DMS53 (cell line): ENCODE data around the gene SLC9A1.
A peak's percentile ranks its signal among the peaks of the same experiment; 100 is the strongest.
"Not testable (repeated sequence)": the region's sequence is repeated elsewhere in the genome, so short reads cannot be mapped to it uniquely, and the experiment has no call there.

Experiments
- DNase-seq: peaks from one replicate; lab custom pipeline; 2025; lab: John Stamatoyannopoulos, UW

SLC9A1 gene

GRCh38 chr1:27132624-27133023 lies 22.3 kb downstream of the SLC9A1 start:
- no peak for DNase-seq

GRCh38 chr1:27132147-27132546 lies 22.8 kb downstream of the SLC9A1 start:
- DNase-seq, result no peak

GRCh38 chr1:27130798-27131197 lies 24.1 kb downstream of the SLC9A1 start:
- DNase-seq, result no peak

GRCh38 chr1:27129225-27129624 lies 25.7 kb downstream of the SLC9A1 start:
- DNase-seq, result no peak

GRCh38 chr1:27127419-27127818 lies 27.5 kb downstream of the SLC9A1 start:
- DNase-seq, result no peak

GRCh38 chr1:27126391-27126790 lies 28.5 kb downstream of the SLC9A1 start:
- DNase-seq, result no peak

GRCh38 chr1:27125125-27125524 lies 29.8 kb downstream of the SLC9A1 start:
- DNase-seq, result not testable (repeated sequence)

- no peak for DNase-seq
Measured at GRCh38 chr1:27124405-27124804, 30.5 kb downstream of the SLC9A1 start.

GRCh38 chr1:27122652-27123051 lies 32.3 kb downstream of the SLC9A1 start:
- peak; percentile 97 for DNase-seq

- DNase-seq, result no peak
Measured at GRCh38 chr1:27120854-27121253, 34.1 kb downstream of the SLC9A1 start.

- DNase-seq, result no peak
Measured at GRCh38 chr1:27118440-27118689, 36.6 kb downstream of the SLC9A1 start.

- no peak for DNase-seq
Measured at GRCh38 chr1:27117733-27118439, 37.0 kb downstream of the SLC9A1 start.

- DNase-seq, result no peak
Measured at GRCh38 chr1:27116697-27117096, 38.2 kb downstream of the SLC9A1 start.

GRCh38 chr1:27116232-27116631 lies 38.7 kb downstream of the SLC9A1 start:
- DNase-seq, result no peak

- no peak for DNase-seq
Measured at GRCh38 chr1:27114546-27114945, 40.4 kb downstream of the SLC9A1 start.

- DNase-seq, result no peak
Measured at GRCh38 chr1:27113861-27114260, 41.1 kb downstream of the SLC9A1 start.

GRCh38 chr1:27111626-27112573 lies 43.0 kb downstream of the SLC9A1 start:
- peak; percentile 99 for DNase-seq

GRCh38 chr1:27109103-27109822 lies 45.7 kb downstream of the SLC9A1 start:
- peak; percentile 71 for DNase-seq

GRCh38 chr1:27108588-27108987 lies 46.3 kb downstream of the SLC9A1 start:
- no peak for DNase-seq

- peak; percentile 20 for DNase-seq
Measured at GRCh38 chr1:27106561-27107323, 48.2 kb downstream of the SLC9A1 start.

GRCh38 chr1:27105018-27105417 lies 49.9 kb downstream of the SLC9A1 start:
- no peak for DNase-seq

- DNase-seq, result peak; percentile 39
Measured at GRCh38 chr1:27103498-27103897, 51.4 kb downstream of the SLC9A1 start.
